GM12878 (cell line): Measurements from ENCODE around the gene TRIOBP. TPM values are rescaled to one million over a fixed set of nuclear protein-coding genes. Genes with fewer than 3 reads are reported as not detected.

Source experiments
- polyA plus RNA-seq, 11 experiments: library from polyadenylated mRNA; depleted of rRNA in 4 of 11; unstranded in 6 of 11; stranded (reverse) in 5 of 11; fragments of >200 nt; fragmentation: Nextera tagmentation in 4 of 11; fragmentation: Illumina TruSeq in 1 of 11; extraction: Ambion mirVana in 4 of 11; extraction: Trizol in 1 of 11; gene quantifications; 1 replicate in 1 of 11; 2 replicates in 10 of 11; pipeline versions ENCODE4 v1.2.1 to v1.2.3, GENCODE V29; 2011 to 2016; ENCODE audit warnings: inconsistent platforms in 2 of 11, missing spikeins in 2 of 11, low read depth in 1 of 11
- total RNA-seq, 4 experiments: library from RNA; depleted of rRNA in 3 of 4; stranded (reverse); fragments of >200 nt in 3 of 4; fragmentation: Illumina TruSeq in 1 of 4; extraction: Trizol in 1 of 4; gene quantifications; 2 replicates each; pipeline versions ENCODE4 v1.2.1 to v1.2.3, GENCODE V29; 2013 to 2021
- TF ChIP-seq, protein P1 (sequence below): IDR thresholded peaks from 2 replicates; pipeline ENCODE4 v1.6.1; 2012; ENCODE audit warnings: improper control_type of control experiment, low read depth, low read length; ENCODE audit not compliant: insufficient replicate concordance
- TF ChIP-seq, protein P2 (sequence below): fragments of 450-650 bp; formaldehyde crosslinking; IDR thresholded peaks from 2 replicates; pipeline ENCODE4 v1.4.0; 2022; ENCODE audit warnings: mild to moderate bottlenecking, moderate library complexity

The TRIOBP gene
- total and polyA plus RNA-seq, 10 of the 15 experiments (the other 5 are each of a cell fraction or from before 2014, with no cell fraction given), result 0.21 to 23.6 (median 11.9) TPM

DNA sequence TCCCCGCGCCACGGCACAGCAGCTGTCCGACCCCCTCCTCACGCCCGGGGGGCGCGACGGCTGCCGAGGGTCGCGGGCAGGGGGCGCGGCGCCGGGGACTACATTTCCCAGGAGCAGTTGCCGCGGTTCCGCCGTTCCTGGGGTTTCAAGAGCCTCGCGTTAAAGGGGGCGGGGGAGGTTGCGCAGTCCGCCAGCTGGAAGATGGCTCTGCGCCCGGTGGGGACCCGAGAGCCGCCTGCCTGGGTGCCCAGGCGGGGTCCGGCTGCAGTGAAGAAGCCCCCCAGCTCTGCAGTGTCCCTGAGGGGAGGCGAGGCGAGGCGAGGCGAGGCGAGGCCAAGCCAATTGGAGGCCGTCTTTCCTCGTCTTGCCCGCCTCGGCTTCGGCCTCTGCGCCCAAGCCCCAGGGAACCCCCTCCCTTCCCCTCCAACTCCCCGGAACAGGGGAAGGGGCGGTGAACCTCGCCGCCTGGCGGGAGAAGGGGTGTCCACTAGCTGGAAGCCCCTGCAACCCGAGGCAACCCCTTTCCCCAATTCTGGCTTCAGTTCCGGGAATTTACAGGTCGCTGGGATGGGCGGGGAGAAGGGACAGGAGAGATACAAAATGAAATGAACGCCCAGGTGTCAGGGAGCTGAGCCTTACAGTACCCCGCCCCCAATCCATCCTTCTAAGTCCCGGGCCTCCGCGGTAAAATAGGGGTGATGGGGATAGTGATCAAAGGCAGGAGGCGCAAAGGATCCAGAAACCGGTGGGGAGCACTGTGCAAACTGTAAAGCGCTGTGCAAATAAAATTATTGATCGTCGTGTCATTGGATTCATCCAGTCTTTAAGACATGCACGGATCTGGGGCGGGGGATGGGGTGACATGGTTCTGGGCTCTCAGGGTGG is 105.7 kb downstream of the TRIOBP start (continued):
- TF ChIP-seq, protein P1, sequence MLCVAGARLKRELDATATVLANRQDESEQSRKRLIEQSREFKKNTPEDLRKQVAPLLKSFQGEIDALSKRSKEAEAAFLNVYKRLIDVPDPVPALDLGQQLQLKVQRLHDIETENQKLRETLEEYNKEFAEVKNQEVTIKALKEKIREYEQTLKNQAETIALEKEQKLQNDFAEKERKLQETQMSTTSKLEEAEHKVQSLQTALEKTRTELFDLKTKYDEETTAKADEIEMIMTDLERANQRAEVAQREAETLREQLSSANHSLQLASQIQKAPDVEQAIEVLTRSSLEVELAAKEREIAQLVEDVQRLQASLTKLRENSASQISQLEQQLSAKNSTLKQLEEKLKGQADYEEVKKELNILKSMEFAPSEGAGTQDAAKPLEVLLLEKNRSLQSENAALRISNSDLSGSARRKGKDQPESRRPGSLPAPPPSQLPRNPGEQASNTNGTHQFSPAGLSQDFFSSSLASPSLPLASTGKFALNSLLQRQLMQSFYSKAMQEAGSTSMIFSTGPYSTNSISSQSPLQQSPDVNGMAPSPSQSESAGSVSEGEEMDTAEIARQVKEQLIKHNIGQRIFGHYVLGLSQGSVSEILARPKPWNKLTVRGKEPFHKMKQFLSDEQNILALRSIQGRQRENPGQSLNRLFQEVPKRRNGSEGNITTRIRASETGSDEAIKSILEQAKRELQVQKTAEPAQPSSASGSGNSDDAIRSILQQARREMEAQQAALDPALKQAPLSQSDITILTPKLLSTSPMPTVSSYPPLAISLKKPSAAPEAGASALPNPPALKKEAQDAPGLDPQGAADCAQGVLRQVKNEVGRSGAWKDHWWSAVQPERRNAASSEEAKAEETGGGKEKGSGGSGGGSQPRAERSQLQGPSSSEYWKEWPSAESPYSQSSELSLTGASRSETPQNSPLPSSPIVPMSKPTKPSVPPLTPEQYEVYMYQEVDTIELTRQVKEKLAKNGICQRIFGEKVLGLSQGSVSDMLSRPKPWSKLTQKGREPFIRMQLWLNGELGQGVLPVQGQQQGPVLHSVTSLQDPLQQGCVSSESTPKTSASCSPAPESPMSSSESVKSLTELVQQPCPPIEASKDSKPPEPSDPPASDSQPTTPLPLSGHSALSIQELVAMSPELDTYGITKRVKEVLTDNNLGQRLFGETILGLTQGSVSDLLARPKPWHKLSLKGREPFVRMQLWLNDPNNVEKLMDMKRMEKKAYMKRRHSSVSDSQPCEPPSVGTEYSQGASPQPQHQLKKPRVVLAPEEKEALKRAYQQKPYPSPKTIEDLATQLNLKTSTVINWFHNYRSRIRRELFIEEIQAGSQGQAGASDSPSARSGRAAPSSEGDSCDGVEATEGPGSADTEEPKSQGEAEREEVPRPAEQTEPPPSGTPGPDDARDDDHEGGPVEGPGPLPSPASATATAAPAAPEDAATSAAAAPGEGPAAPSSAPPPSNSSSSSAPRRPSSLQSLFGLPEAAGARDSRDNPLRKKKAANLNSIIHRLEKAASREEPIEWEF, result no peak
- TF ChIP-seq, protein P2, sequence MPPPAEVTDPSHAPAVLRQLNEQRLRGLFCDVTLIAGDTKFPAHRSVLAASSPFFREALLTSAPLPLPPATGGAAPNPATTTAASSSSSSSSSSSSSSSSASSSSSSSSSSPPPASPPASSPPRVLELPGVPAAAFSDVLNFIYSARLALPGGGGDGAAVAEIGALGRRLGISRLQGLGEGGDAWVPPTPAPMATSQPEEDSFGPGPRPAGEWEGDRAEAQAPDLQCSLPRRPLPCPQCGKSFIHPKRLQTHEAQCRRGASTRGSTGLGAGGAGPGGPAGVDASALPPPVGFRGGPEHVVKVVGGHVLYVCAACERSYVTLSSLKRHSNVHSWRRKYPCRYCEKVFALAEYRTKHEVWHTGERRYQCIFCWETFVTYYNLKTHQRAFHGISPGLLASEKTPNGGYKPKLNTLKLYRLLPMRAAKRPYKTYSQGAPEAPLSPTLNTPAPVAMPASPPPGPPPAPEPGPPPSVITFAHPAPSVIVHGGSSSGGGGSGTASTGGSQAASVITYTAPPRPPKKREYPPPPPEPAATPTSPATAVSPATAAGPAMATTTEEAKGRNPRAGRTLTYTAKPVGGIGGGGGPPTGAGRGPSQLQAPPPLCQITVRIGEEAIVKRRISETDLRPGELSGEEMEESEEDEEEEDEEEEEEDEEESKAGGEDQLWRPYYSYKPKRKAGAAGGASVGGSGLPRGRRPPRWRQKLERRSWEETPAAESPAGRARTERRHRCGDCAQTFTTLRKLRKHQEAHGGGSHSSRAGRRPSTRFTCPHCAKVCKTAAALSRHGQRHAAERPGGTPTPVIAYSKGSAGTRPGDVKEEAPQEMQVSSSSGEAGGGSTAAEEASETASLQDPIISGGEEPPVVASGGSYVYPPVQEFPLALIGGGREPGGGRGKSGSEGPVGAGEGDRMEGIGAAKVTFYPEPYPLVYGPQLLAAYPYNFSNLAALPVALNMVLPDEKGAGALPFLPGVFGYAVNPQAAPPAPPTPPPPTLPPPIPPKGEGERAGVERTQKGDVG (CRISPR knock-in tag), result no peak
- TF ChIP-seq, all 136 proteins: peak for 9
